H54 (cell line): Measurements from ENCODE around the gene SERTAD4.

Experiments used
- DNase-seq: peaks from one replicate; pipeline ENCODE4 v3.0.0; 2011; ENCODE audit warnings: low spot score, mixed read lengths; ENCODE audit not compliant: insufficient read length
- FAIRE-seq: peaks from 3 replicates; lab custom pipeline; 2011; peaks lifted over from hg19 to GRCh38; lab: Jason Lieb, UNC
- POLR2A ChIP-seq: IDR thresholded peaks from 2 replicates; pipeline ENCODE4 v1.6.1; 2011; ENCODE audit warnings: low read depth, mild to moderate bottlenecking, low read length

The SERTAD4 gene

GRCh38 chr1:210292231-210292871 lies 59.8 kb downstream of the SERTAD4 start:
- DNase-seq (peak; percentile 19), FAIRE-seq (no peak)
- TF ChIP-seq POLR2A = no peak

- DNase-seq (no peak), FAIRE-seq (no peak)
- no peak for TF ChIP-seq POLR2A
These were observed 60.6 kb downstream of the SERTAD4 start for GRCh38 chr1:210293171-210293607.

DNA sequence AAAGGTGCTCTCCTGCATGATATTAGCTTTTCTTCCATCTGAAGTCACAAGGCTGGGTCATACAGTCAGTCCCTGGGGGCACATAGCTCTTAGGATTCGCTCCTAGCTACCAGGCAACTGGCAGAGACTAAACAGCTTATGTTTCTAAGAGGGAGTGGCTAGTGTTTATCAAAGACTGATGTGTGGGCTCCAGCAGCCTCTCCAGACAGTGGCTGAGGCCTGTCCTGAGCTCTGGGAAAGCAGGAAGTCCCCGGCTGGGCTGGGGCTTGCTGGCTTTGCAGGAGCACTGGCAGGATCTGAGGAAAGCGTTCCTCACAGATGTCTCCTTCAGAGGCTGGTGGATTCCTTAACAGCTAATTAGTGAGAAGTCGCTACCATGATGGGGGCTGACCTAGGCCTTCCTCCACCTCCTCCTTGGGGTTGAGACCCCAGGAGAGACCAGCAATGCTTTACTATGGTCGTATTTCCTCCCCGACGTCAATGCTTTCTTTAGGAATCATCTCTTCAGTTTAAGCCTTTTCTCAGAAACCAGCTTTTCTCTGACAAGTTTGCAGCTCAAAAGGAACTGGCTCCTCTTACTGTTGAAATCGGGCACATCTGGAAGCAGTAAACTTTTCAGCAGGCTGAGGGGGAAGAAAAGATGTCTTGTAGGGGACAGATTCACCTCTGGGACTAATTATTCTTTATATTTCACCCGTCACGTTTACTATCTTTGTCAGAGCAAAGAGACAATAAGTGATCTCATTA lies 62.6 kb downstream of the SERTAD4 start:
- DNase-seq = no peak
- no peak for FAIRE-seq
- TF ChIP-seq POLR2A = no peak
